ENCODE data around the gene PACSIN1.

PACSIN1 gene

GRCh38 chr6:34574647-34575293 is 108.9 kb downstream of the PACSIN1 start:
- no peak for DNase-seq (ENCODE audit: low read depth)
- no peak for TF ChIP-seq CTCF (conservative IDR thresholded peaks at IDR 0.05; ENCODE audit: low read depth, low read length)
- H3K4me3 ChIP-seq (ENCODE audit: low read length) = no peak overlapping the region

GRCh38 chr6:34575326-34575725 is 109.5 kb downstream of the PACSIN1 start:
- no peak overlapping the region for H3K4me3 ChIP-seq (ENCODE audit: low read length)
- no peak for DNase-seq (ENCODE audit: low read depth)
- no peak for TF ChIP-seq CTCF (conservative IDR thresholded peaks at IDR 0.05; ENCODE audit: low read depth, low read length)

GRCh38 chr6:34576286-34576955 is 110.5 kb downstream of the PACSIN1 start:
- DNase-seq (ENCODE audit: low read depth) = no peak
- no peak for TF ChIP-seq CTCF (conservative IDR thresholded peaks at IDR 0.05; ENCODE audit: low read depth, low read length)
- no peak overlapping the region for H3K4me3 ChIP-seq (ENCODE audit: low read length)

GRCh38 chr6:34578445-34579262 is 112.8 kb downstream of the PACSIN1 start:
- DNase-seq (ENCODE audit: low read depth) = no peak
- TF ChIP-seq CTCF (conservative IDR thresholded peaks at IDR 0.05; ENCODE audit: low read depth, low read length) = no peak
- no peak overlapping the region for H3K4me3 ChIP-seq (ENCODE audit: low read length)

- no peak for DNase-seq (ENCODE audit: low read depth)
- no peak for TF ChIP-seq CTCF (conservative IDR thresholded peaks at IDR 0.05; ENCODE audit: low read depth, low read length)
- no peak overlapping the region for H3K4me3 ChIP-seq (ENCODE audit: low read length)
Measured at GRCh38 chr6:34580707-34581560, 115.1 kb downstream of the PACSIN1 start.

GRCh38 chr6:34581561-34581920 is 115.7 kb downstream of the PACSIN1 start:
- H3K4me3 ChIP-seq (ENCODE audit: low read length) = no peak overlapping the region
- TF ChIP-seq CTCF (conservative IDR thresholded peaks at IDR 0.05; ENCODE audit: low read depth, low read length) = no peak

More at GRCh38 chr6:34581561-34581920, 115.7 kb downstream of the PACSIN1 start:
- no peak for DNase-seq (ENCODE audit: low read depth)

Measured in retinal pigment epithelial cell (primary cell).